GM06990 (cell line): Measurements from ENCODE around the gene ORM2.

Experiments used
- DNase-seq: peaks from one replicate; pipeline ENCODE4 v3.0.0-alpha.2; 2011; ENCODE audit not compliant: insufficient read length; ENCODE audit errors: extremely low read depth
- H3K27me3 ChIP-seq: replicated peaks from 2 replicates; pipeline ENCODE4 v1.6.0; 2011; ENCODE audit warnings: low read length; ENCODE audit not compliant: control insufficient read depth, insufficient read depth
- H3K36me3 ChIP-seq: 2 replicates; pipeline ENCODE4 v1.5.1; 2011; ENCODE audit warnings: low read length; ENCODE audit not compliant: control insufficient read depth, insufficient read depth
- H3K4me3 ChIP-seq: replicated peaks from 2 replicates; pipeline ENCODE4 v1.5.1; 2011; ENCODE audit warnings: low read depth, mild to moderate bottlenecking, control low read depth, low read length
- TF ChIP-seq, protein P1 (sequence below): IDR thresholded peaks from 2 replicates; pipeline ENCODE4 v1.5.1; 2011; ENCODE audit warnings: low read length, control low read depth, mild to moderate bottlenecking, inconsistent platforms; ENCODE audit not compliant: insufficient read depth, poor library complexity, severe bottlenecking

ORM2 gene

DNA sequence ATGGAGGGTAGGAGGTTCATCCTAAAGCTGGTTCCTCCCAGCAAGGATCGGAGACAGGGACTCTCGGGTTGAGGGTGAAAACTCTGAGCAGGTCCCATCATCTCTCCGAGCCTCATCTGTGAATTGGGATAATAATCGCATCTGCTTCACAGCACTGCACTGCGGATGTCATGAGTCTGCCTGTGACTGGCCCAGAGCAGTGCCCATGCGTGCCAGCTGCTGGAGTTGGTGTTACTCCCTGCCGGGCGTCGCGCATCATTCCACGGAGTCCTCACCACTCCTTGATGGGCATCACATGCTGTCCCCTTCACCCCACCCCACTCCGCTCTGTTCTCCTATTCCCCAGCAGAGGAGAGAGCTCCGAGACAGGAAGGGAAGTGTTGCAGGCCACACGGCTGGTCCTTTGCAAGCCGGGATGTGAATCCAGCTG lies 41.9 kb upstream of the ORM2 start:
- TF ChIP-seq, protein P1, sequence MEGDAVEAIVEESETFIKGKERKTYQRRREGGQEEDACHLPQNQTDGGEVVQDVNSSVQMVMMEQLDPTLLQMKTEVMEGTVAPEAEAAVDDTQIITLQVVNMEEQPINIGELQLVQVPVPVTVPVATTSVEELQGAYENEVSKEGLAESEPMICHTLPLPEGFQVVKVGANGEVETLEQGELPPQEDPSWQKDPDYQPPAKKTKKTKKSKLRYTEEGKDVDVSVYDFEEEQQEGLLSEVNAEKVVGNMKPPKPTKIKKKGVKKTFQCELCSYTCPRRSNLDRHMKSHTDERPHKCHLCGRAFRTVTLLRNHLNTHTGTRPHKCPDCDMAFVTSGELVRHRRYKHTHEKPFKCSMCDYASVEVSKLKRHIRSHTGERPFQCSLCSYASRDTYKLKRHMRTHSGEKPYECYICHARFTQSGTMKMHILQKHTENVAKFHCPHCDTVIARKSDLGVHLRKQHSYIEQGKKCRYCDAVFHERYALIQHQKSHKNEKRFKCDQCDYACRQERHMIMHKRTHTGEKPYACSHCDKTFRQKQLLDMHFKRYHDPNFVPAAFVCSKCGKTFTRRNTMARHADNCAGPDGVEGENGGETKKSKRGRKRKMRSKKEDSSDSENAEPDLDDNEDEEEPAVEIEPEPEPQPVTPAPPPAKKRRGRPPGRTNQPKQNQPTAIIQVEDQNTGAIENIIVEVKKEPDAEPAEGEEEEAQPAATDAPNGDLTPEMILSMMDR = no peak
- no peak overlapping the region for H3K4me3 ChIP-seq
- DNase-seq = no peak
- no peaks in the 10 kb centered on the region; the same call in 1 of the 2 replicates for H3K27me3 ChIP-seq
- H3K36me3 ChIP-seq = no peaks in the 10 kb centered on the region

DNA sequence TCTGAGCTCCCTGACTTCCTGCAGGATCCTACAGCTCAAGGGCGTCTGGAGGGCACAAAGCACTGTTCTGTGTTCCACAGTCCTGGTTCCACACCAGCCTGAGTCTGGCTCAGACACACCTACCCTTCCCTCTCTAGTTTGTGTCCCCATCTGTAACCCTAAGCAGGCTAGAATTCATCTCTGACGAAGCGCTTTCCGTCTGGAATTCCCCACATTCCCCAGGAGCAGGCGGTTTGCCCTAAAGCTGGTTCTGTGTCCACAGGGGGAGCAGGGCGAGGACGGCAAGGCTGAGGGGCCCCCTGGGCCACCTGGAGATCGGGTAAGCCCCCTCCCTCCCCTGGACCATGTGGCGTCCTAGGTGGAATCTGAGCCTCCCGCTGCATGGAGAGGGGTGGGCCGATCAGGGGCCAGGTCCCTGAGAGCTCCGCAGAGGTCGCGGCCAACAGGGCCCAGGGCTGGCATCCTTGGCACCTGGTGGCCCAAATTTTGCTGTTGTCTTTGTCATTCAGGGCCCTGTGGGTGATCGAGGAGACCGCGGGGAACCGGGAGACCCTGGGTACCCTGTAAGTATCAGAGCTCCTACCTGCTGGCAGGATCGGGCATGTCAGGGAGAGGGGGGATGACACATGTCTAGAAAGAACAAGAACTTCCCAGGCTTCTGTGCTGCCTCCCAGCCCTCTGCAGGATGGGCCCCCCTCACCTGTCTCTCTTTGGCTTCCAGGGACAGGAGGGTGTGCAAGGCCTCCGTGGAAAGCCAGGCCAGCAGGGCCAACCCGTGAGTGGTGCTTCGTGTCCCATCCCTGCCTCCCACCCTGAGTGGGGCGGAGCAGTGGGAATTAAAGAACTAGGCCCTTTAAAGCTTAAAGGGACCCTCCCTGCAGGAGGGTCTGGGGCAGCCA lies 41.2 kb upstream of the ORM2 start:
- no peaks in the 10 kb centered on the region; the same call in 1 of the 2 replicates for H3K27me3 ChIP-seq
- no peak for DNase-seq
- H3K36me3 ChIP-seq = no peaks in the 10 kb centered on the region
- TF ChIP-seq, protein P1 = no peak
- no peak overlapping the region for H3K4me3 ChIP-seq

DNA sequence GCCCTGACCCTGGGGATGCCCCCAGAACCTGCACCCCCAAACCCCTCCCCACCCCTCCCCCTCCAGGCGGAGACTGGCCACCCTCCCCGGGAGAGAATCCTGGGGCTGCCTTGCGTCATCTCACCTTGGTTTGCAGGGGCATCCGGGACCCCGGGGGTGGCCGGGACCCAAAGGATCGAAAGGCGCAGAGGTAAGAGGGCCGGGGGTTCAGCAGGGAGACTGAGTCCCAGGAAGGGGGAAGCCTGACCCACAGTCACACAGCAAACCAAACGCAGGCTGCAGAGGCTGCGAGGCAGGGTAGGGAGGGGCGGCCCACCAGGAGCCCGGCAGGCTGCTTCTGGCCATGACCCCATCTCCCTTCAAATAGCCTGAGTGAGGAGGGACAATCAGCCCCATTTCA lies 40.6 kb upstream of the ORM2 start:
- TF ChIP-seq, protein P1 = no peak
- Histone ChIP-seq H3K4me3 (no peak overlapping the region), H3K27me3 (no peaks in the 10 kb centered on the region; the same call in 1 of the 2 replicates), H3K36me3 (no peaks in the 10 kb centered on the region)
- no peak for DNase-seq

DNA sequence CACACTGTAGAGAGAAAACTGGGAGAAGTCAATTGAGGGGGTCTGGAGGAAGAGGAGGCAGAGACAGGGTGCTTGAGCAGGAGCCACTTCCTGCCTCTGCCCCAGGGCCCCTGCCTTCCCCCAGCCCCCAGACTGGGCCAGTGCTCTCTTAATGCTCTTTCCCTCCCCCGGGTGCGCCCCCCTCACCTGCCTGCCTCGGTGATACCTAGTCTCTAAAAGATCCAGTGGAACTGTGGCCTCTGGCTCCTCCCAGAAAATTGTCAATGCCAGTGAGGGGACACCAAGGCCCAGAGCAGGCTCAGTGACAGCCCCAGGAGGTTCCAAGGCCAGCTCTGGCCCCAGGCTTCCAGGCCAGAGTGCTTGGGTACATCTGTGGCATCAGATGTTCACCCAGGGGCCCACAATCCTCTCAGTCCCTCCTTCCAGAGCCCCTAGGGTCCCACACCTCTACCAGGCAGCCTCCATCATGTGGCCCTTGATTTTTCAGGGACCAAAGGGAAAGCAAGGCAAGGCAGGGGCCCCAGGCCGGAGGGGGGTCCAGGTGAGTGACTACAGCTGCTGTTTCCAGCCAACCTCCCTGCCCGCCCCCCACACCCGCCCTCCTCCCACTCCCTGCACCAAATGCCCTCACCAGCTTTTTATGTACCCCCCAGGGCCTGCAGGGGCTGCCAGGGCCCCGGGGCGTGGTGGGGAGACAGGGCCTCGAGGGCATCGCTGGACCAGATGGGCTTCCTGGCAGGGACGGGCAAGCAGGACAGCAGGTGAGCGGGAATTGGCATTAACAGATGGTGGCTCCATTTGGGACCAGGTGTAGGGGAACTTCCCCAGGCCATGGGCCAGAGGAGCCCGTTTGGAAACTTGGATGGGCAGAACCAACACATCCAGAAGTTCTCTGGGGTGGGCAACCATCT lies 39.8 kb upstream of the ORM2 start:
- H3K27me3 ChIP-seq = no peaks in the 10 kb centered on the region; the same call in 1 of the 2 replicates
- DNase-seq = no peak
- no peaks in the 10 kb centered on the region for H3K36me3 ChIP-seq
- TF ChIP-seq, protein P1 = no peak
- H3K4me3 ChIP-seq = no peak overlapping the region

DNA sequence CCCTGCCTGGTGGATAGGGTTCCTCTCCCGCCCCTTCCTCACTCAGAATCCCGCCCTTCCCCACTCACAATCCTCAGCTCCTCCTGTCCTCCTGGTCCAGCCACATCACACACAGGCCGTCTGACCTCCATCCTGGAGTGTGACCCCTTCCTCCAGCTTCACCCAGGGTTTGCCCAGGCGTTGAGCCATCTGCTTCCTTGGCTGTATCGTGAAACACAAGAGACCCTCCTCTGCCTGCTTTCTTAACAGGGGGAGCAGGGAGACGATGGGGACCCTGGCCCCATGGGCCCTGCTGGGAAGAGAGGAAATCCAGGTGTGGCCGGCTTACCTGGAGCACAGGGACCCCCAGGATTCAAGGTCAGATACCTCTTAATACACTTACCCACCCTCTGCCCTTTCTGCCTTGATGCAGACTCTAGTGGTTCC lies 39.1 kb upstream of the ORM2 start:
- H3K4me3 ChIP-seq = no peak overlapping the region
- TF ChIP-seq, protein P1 = no peak
- H3K27me3 ChIP-seq = no peaks in the 10 kb centered on the region; the same call in 1 of the 2 replicates
- DNase-seq = no peak
- H3K36me3 ChIP-seq = no peaks in the 10 kb centered on the region
